GM13977 (cell line): ENCODE measurements around the gene AGT.

Experiments used
- DNase-seq: peaks from one replicate; pipeline ENCODE4 v3.0.0; 2012; ENCODE audit warnings: low spot score
- in situ Hi-C: fragments of 300-500 bp; cut with MboI; formaldehyde crosslinking; loops from one replicate; pipeline ENCODE4 v1.12.0; 2022; ENCODE audit warnings: low sequenced_read_pairs, low pct_unique_long_range_greater_than_20kb, mixed read lengths, inconsistent platforms; ENCODE audit not compliant: unreplicated experiment
- TF ChIP-seq, protein P1 (sequence below): IDR thresholded peaks from 2 replicates; pipeline ENCODE4 v1.5.1; 2012; ENCODE audit warnings: mild to moderate bottlenecking, control low read depth; ENCODE audit not compliant: insufficient read depth; ENCODE audit errors: extremely low read depth, missing control alignments

Gene AGT

GRCh38 chr1:230745071-230745470, 31.1 kb upstream of the AGT start:
- DNase-seq = no peak
- TF ChIP-seq, protein P1, sequence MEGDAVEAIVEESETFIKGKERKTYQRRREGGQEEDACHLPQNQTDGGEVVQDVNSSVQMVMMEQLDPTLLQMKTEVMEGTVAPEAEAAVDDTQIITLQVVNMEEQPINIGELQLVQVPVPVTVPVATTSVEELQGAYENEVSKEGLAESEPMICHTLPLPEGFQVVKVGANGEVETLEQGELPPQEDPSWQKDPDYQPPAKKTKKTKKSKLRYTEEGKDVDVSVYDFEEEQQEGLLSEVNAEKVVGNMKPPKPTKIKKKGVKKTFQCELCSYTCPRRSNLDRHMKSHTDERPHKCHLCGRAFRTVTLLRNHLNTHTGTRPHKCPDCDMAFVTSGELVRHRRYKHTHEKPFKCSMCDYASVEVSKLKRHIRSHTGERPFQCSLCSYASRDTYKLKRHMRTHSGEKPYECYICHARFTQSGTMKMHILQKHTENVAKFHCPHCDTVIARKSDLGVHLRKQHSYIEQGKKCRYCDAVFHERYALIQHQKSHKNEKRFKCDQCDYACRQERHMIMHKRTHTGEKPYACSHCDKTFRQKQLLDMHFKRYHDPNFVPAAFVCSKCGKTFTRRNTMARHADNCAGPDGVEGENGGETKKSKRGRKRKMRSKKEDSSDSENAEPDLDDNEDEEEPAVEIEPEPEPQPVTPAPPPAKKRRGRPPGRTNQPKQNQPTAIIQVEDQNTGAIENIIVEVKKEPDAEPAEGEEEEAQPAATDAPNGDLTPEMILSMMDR = no peak
- in situ Hi-C loops = no loop called here

DNA sequence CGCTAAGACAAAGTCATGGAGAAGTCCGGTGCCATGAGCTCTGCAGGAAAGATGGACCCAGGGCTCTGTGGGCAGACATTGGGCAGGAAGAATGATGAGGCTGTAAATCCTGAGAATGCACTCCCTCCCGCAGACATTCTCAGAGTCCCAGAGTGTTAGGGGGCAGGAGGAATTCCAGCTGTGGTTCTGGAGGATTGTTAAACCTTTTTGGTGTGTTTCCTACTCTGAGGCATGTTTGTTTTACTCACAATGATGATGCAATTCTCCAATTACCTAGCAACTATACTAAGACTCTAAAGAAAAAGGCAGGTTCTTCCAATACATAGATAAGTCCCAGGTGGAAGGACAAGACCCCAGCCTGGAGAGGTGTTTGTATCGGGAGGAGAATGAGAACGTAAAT, 30.5 kb upstream of the AGT start:
- DNase-seq = no peak
- in situ Hi-C loops = no loop called here

DNA sequence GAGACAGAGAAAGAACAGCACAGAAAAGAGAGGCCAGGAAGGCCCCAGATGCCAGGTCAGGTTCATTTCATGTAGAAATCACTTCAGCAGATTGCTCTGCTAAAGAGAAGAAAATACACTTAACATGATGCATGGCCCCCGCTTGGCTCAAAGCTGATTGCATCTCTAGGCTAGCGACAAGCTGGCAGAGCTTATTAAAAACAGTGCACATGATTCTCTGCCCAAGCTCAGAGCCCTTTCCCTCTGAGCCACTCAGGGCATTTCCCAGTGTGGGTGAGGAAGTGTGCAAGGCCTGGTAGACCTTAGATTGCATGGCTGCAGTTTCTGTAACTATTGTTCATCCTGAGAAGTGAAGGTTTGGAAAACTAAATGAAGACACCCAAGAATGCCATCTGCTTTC, 30.0 kb upstream of the AGT start:
- DNase-seq = no peak
- TF ChIP-seq, protein P1 = no peak
- in situ Hi-C loops = no loop called here

More for the DNA sequence above, 30.5 kb upstream of the AGT start:
- TF ChIP-seq, protein P1 = no peak

- no peak for DNase-seq
- in situ Hi-C loops = no loop called here
- TF ChIP-seq, protein P1 = no peak
These were observed 25.8 kb upstream of the AGT start for GRCh38 chr1:230739564-230740290.

GRCh38 chr1:230737622-230738262, 23.8 kb upstream of the AGT start:
- DNase-seq = no peak
- TF ChIP-seq, protein P1 = no peak
- in situ Hi-C loops = no loop called here

- no peak for DNase-seq
- TF ChIP-seq, protein P1 = no peak
These were observed 21.5 kb upstream of the AGT start for GRCh38 chr1:230735447-230735846.

More at GRCh38 chr1:230735447-230735846, 21.5 kb upstream of the AGT start:
- in situ Hi-C loops = no loop called here
